Ishikawa (cell line): ENCODE results near the gene PA2G4.

Experiments used
- TAF1 ChIP-seq: IDR thresholded peaks from 2 replicates; pipeline ENCODE4 v1.6.1; 2012; ENCODE audit warnings: low read depth, mild to moderate bottlenecking
- ZBTB7A ChIP-seq: IDR thresholded peaks from 2 replicates; pipeline ENCODE4 v1.6.1; 2012; ENCODE audit warnings: low read depth

DNA sequence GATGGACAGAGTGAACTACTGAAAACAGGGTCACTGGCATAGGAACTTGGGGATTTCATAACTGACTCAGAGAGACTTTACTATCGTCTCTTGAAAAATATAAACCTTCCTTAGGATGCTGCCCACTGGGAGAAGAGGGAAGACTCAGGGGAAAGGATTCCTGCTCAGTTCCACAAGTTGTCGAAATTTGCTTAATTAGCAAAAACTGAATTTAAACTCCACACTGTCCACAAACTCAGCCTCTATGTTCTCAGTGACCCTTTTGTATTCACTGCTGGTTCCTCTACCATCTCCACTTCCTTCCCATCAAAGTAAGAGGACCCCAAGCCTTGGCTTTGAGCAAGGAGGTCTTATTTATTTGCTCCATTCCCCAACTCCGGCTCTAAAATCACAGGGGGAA is 40.9 kb downstream of the PA2G4 start:
- no peak for TF ChIP-seq TAF1
- TF ChIP-seq ZBTB7A, result no peak
